ENCODE results near the gene ABT1. TPM values are rescaled to one million over a fixed set of nuclear protein-coding genes. Genes with fewer than 3 reads are reported as not detected.
"Not testable (repeated sequence)": the region's sequence is repeated elsewhere in the genome, so short reads cannot be mapped to it uniquely, and the experiment has no call there.

ABT1 gene
- total RNA-seq = 17.0 TPM

DNA sequence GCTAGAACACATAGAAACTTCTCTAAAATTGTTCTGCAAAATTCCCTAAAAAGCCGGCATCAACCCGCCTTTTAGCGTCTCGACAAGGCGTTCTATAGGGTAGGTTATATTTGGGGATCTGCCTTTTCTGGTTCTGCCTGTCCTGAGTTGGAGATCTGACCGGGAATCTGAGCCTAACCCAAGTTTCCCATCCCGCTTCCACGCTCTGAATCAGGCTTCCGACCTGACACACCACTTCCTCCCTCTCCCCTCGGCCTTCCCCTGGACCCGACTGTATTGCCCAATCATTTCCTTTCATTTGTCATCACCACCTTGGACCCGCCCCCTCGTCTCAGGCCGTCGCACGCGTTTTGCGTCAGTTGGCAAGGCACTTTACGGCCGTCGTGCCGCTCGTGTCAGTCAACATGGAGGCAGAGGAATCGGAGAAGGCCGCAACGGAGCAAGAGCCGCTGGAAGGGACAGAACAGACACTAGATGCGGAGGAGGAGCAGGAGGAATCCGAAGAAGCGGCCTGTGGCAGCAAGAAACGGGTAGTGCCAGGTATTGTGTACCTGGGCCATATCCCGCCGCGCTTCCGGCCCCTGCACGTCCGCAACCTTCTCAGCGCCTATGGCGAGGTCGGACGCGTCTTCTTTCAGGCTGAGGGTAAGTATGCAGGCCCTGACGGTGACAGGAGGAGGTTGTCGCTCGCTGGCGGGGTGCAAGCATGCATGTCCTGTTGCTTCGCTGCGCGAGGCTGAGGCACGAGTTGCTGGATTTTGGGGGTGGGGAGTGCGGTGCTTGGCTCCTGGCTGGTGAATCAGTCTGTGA lies at the start of gene ABT1:
Gene ABT1 (plus strand): TSS at position 375 of the 810 bp plus-strand sequence. CDS start 30 bp downstream, at position 405.
- peak; percentile 99 for DNase-seq (ENCODE audit: low spot score)

- not testable (repeated sequence) for DNase-seq (ENCODE audit: low spot score)
Observed at GRCh38 chr6:26547363-26547762, 49.4 kb upstream of the ABT1 start.

DNA sequence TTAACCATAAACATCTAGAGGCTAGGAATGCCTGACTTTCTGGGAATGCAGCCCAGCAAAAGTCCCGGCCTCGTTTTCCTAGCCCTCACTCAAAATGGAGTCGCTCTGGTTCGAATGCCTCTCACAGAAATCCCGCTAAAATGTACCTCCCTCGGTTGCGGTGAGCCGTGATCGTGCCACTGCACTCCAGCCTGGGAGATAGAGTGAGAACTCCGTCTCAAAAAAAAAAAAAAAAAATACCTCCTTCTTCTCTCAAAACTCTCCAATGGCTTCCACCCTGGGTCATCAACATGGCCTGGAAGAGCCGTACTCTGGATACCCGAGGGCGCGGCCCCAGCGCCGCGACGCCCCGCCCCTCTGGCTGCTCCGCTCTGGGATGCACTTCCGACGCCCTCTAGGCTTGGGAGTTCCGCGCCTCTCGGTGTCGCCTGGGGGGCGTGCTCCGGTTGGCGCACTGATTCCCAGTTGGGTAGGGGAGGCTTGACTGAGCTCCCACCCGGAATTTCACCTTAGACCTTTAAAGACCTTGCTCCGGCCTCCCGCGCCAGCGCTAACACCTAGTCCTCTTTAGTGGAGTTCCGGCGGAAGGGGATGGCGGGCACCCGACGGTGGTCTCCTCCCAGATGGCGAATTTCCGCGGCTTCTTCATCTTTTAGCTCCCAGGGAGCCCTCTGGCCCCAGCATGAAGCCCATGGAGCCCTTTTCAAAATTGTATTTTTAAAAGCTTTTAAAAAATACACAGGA lies 46.3 kb upstream of the ABT1 start:
- peak; percentile 66 for DNase-seq (ENCODE audit: low spot score)

GRCh38 chr6:26552205-26552604 lies 44.5 kb upstream of the ABT1 start:
- no peak for DNase-seq (ENCODE audit: low spot score)

DNA sequence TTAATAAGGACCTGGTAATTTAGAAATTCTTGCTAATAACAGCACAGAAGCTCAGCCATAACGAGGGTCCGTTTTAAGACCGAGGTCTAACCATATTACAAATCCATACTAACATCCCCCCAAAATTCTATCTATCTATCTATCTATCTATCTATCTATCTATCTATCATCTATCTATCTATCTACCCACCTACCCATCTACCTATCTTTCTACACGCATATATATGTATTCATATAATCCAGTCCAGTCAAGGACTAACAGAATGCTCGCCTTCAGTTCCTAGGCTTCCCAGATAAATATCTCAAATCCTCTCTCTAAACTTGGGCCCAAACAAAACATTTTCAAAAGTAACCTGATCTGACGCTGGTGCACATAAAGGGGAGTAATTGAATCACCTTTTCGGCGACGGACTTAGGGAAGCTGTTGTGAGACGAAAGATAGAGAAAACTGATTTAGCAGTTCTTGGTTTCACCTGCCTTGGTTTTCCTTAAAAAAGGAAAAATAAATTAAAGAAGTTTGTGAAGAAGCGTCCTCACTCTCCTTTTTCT lies 44.0 kb upstream of the ABT1 start:
- DNase-seq (ENCODE audit: low spot score) = no peak

DNA sequence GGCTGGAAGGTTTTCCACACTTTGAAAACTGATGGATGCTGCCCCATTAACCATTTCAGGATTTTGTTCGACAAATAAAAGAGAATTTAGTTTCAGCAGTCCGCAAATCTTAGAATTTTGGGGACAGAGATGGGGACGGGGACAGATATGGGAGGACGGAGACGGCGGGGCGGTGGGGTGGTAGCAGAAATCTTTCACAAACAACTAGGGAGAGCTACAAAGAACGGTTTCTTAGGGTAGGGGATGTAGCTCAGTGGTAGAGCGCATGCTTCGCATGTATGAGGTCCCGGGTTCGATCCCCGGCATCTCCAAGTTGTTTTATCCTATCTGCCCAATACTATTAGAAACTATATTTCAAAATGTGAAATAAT lies 43.5 kb upstream of the ABT1 start:
- peak; percentile 78 for DNase-seq (ENCODE audit: low spot score)

GRCh38 chr6:26553635-26554446 lies 42.9 kb upstream of the ABT1 start:
- peak; percentile 83 for DNase-seq (ENCODE audit: low spot score)

GRCh38 chr6:26554447-26554696 lies 42.4 kb upstream of the ABT1 start:
- DNase-seq (ENCODE audit: low spot score) = no peak

GRCh38 chr6:26554697-26555504 lies 41.9 kb upstream of the ABT1 start:
- no peak for DNase-seq (ENCODE audit: low spot score)

GRCh38 chr6:26555505-26556262 lies 41.1 kb upstream of the ABT1 start:
- no peak for DNase-seq (ENCODE audit: low spot score)

DNA sequence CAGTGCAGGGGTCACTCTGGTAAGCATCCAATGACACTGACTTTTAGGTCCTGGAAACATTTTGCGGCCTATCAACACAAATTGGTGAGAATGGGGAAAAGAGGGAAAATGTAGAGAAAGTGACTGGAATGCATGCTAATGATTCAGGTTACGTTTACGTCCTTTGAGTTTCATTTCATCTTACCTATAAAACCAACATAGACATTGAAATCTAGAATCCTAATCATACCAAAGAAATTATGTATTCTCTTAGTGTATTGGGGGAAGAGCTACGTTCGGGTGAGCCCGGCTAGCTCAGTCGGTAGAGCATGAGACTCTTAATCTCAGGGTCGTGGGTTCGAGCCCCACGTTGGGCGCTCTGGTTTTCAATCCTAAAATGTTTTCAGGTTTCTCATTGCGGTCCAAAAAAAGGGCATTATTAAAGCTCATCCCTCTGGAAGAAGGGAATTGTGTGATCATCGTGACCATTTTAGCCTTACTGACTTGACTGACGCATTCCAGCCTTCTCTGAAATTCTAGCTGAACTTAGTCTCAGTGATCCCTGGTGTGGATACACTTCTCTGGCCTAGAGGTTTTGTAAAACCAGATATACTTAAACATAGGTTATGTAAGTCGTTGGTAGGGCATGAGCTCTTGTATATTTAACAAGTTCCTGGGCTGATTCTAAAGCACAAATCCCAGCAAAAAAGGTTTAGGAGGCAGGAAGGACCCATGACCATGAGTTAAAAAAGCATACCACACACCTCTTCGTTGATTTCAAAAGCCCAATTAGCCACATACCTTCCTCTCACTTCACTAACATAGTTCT lies 40.3 kb upstream of the ABT1 start:
- DNase-seq (ENCODE audit: low spot score) = no peak

DNA sequence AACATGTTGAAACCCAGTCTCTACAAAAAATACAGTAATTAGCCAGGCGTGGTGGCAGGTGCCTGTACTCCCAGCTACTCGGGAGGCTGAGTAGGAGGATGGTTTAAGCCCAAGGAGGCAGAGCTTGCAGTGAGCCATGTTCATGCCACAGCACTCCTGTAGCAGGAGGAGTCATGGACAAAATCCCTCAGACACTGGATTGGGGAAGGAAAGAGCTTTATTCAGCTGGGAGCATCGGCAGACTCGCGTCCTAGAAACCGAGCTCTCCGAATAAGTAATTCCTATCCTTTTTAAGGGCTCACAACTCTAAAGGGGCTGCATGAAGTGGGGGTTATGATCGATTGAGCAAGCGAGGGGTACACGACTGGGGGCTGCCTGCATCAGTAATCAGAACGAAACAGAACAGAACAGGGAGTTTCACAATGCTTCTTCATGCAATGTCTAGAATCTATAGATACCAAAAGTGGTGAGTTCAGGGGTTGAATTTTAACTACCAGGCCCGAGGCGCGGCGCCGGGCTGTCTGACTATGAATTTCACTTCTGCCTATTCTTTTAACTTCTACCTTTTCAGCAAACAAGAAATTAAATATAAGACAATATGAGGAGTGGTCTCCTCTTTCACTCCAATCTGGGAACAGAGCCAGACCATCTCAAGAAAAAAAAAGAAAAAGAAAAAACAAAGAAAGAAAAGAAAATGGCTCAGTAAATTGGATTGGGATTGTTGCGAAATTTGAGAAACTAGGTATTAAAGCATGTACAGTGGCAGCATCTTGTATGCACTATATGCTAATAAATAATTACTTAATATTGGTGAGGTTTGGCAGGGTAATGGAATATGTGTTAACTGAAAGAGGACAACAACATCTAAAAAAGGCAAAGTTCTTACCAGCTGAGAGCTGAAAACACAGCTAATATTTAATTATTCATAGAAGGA lies 35.0 kb upstream of the ABT1 start:
- no peak for DNase-seq (ENCODE audit: low spot score)

DNA sequence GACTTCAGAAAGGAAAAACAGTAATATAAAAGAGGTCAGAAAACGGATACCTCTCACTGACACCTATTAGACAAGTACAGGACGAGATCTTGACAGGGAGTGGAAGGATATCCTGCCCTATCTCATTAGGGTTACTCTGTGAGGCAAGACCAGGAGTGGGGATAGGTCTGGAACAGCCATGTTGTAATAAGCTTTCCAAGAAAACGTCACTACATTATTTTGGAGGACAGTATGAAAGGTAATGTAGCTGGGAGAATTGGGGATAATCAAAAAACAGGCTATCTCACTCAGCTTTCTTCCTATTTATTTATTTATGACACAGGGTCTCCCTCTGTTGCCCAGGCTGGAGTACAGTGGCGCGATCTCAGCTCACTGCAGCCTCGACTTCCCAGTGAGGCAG lies 33.3 kb upstream of the ABT1 start:
- DNase-seq (ENCODE audit: low spot score) = no peak

- DNase-seq (ENCODE audit: low spot score) = peak; percentile 98
Observed at GRCh38 chr6:26568601-26569432, 27.9 kb upstream of the ABT1 start.

DNA sequence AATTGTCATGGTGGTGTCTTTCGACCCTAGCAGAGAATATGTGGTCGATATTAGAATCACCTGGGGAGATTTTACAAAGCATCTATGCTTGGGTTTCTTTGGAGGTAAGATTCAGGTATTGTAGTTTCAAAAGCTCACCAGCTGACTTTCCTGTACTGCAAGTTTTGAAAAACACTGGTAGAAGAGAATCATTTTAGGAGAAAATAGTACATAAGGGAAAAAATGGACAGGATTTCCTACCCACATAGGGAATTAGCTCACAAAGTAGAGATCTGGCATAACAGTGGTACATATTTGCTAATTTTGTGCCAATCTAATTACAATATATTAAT lies 27.4 kb upstream of the ABT1 start:
- DNase-seq (ENCODE audit: low spot score) = no peak

DNA sequence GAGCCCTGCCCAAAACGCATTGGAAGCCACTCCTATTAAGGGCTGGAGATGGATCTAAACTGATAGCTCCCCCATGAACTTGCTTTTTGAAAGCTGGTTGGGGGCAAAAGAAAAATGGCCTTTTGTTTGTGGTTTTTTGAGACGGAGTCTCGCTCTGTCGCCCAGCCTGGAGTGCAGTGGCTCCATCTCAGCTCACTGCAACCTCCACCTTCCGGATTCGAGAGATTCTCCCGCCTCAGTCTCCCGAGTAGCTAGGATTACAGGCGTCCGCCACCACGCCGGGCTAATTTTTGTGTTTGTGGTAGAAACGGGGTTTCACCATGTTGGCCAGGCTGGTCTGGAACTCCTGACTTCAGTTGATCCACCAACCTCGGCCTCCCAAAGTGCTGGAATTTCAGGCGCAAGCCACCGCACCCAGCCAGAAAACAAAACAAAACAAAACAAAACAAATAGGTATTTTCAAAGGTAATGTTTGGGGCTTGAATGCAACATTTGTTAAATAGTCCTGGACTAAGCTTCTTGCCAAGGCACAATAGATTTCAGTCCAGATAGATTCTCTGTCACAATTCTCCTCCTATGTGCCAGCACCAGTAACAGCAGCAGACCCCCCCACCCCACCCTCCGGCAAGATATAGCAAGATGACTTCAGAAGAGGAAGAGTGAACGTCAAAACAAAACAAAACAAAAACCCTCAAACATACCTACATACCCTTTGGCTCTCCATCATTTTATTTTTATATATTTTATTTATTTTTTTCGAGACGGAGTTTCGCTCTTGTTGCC lies 26.5 kb upstream of the ABT1 start:
- DNase-seq (ENCODE audit: low spot score) = no peak
